Measurements from ENCODE around the gene HEXB.
A peak's percentile ranks its signal among the peaks of the same experiment; 100 is the strongest.

HEXB gene

DNA sequence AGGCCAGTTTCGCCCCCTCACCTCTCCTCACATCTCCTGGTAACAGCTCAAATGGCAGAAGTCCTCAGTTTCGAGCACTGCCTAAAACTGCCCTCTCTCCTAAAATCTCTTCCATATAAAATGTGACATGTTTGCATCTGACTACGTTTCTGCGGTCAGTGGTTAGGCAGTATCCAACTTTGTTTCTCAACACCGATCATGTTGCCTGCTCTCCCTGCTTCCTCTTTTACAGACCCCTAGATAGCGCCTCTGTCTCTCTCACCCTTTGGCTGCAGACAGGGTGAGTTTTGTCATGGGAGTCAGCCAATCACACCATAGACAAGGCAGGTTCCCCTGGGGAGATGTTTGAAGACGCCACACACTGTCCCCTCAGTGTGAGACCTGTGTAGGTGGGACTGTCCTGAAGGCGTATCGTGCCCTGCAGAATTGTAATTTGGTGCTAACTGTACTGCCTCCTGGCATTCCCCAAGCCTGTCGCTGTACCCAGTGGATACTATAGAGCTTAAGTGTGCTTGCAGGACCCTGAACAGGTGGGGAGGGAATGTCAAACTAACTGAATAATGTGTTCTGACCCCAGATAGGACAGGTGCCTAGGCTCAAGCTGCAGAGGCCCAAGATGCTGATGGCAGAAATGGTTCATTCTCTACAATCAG, 1.1 kb downstream of the HEXB start:
- DNase-seq = no peak
- H3K4me1 Mint-ChIP-seq = peaks cover 23% of the 10 kb centered on the region
- H3K9me3 Mint-ChIP-seq = no peaks in the 10 kb centered on the region
- H3K27me3 Mint-ChIP-seq (ENCODE audit: low read depth, poor library complexity) = peaks cover 11% of the 10 kb centered on the region
- H3K36me3 Mint-ChIP-seq (ENCODE audit: low read depth) = no peaks in the 10 kb centered on the region
- H3K4me3 Mint-ChIP-seq = peak overlapping the region; percentile 82
- TF ChIP-seq, protein P1, sequence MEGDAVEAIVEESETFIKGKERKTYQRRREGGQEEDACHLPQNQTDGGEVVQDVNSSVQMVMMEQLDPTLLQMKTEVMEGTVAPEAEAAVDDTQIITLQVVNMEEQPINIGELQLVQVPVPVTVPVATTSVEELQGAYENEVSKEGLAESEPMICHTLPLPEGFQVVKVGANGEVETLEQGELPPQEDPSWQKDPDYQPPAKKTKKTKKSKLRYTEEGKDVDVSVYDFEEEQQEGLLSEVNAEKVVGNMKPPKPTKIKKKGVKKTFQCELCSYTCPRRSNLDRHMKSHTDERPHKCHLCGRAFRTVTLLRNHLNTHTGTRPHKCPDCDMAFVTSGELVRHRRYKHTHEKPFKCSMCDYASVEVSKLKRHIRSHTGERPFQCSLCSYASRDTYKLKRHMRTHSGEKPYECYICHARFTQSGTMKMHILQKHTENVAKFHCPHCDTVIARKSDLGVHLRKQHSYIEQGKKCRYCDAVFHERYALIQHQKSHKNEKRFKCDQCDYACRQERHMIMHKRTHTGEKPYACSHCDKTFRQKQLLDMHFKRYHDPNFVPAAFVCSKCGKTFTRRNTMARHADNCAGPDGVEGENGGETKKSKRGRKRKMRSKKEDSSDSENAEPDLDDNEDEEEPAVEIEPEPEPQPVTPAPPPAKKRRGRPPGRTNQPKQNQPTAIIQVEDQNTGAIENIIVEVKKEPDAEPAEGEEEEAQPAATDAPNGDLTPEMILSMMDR (IDR thresholded peaks at IDR 0.05) = no peak
- no peak overlapping the region for H3K27ac Mint-ChIP-seq

DNA sequence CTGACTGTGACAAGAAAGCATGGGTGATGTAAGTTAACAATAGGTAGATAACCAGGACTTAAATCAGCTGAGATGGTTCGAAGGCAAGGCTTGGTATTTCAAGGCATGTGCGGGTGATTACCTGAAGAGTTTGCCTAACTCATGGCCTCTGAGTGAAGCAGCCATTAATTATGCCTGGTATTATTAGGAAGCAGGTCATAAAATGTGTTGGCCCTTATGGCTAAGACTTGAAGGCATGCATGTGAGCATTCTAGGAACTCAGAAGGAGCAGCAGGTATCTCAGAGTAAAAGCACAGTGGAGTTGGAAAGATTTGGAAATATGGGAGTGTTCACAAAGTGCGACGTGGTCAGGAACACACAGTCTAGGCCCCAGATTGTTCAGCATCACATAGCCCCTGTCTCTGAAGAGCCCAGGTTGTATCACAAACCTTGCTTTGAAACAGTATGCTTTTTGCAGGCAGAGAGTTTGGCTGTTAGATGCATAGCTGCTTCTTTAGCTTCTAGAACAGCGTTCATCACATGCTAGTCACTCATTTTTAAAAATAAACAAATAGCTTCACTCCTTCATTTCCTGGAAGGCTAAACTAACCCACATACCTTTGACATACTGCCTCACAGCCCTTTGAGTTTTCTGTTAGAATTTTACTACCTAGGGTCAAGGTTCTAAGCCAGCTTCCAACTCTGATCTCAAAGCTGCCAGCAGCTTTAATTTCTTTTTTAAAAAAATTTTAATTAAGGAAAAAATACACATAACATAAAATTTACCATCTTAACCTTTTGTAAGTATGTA, 2.1 kb downstream of the HEXB start:
- TF ChIP-seq, protein P1 (IDR thresholded peaks at IDR 0.05) = no peak
- Mint-ChIP-seq H3K27me3 (ENCODE audit: low read depth, poor library complexity) (peaks cover 11% of the 10 kb centered on the region), H3K9me3 (no peaks in the 10 kb centered on the region), H3K36me3 (ENCODE audit: low read depth) (no peaks in the 10 kb centered on the region), H3K27ac (no peak overlapping the region), H3K4me3 (no peak overlapping the region), H3K4me1 (peaks cover 23% of the 10 kb centered on the region)
- DNase-seq = no peak

DNA sequence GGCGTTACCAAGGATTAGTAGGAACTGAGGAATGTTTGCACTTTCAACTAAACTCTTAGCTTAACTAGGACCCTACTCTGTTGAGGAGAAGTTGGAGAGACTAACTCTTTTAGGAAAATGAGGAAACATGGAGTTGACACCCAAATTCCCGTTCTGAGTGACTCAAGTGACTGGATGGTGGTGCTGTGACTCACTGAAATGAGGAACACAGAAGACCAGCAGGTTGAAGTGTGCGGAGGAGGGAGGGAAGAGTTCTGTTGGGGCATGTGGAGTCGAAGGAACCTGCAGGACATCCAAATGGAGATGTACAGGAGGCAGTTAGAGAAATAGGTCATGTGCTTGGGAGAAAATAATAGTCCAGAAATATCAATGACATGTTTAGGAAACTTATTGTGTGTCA, 8.2 kb downstream of the HEXB start:
- Mint-ChIP-seq H3K4me3 (no peak overlapping the region), H3K27me3 (ENCODE audit: low read depth, poor library complexity) (no peaks in the 10 kb centered on the region), H3K4me1 (no peaks in the 10 kb centered on the region), H3K9me3 (no peaks in the 10 kb centered on the region), H3K36me3 (ENCODE audit: low read depth) (peaks cover 17% of the 10 kb centered on the region), H3K27ac (no peak overlapping the region)
- DNase-seq = no peak
- TF ChIP-seq, protein P1 (IDR thresholded peaks at IDR 0.05) = no peak

DNA sequence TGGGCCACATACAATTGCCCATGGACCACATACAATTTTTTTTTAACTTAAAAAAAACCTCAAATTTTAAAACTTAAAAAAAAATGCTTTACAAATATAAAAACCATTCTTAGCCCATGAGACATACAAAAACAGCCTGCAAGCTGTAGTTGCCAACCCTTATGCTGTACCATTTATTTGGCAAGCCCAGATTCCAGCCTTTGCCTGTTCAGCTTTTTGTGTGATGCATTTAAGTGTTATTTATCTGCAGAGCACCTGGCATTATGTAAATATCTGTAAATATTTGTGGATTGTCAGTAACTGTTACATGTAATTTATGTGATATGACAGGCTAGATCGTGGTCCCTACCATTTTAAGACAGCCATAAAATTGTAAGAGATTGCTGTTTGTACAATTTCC, 32.6 kb downstream of the HEXB start:
- no peak overlapping the region for H3K27ac Mint-ChIP-seq

DNA sequence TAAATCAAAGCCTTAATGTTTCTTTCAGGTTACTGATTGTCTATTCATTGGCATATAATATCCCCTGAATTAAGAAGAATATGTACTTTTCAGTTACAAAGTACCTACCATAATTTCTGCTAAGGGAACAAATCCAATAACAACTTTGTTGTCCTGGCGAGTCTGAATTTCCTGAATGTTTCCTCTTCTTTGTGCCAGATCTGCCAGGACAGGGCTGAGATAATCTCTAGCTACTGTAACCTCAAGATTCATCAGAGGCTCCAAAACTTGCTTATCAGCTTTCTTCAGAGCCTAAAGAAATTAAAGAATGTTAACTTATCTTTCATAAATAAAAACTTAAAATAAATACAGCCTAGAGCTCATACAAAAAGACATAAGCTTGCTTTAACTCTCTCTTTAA, 37.2 kb downstream of the HEXB start:
- TF ChIP-seq, protein P1 (IDR thresholded peaks at IDR 0.05) = no peak
- Mint-ChIP-seq H3K4me3 (no peak overlapping the region), H3K9me3 (no peaks in the 10 kb centered on the region), H3K27ac (no peak overlapping the region), H3K36me3 (ENCODE audit: low read depth) (peaks cover 46% of the 10 kb centered on the region), H3K27me3 (ENCODE audit: low read depth, poor library complexity) (no peaks in the 10 kb centered on the region), H3K4me1 (no peaks in the 10 kb centered on the region)
- no peak for DNase-seq

More for the DNA sequence above, 32.6 kb downstream of the HEXB start:
- TF ChIP-seq, protein P1 (IDR thresholded peaks at IDR 0.05) = no peak
- H3K4me1 Mint-ChIP-seq = no peaks in the 10 kb centered on the region
- H3K36me3 Mint-ChIP-seq (ENCODE audit: low read depth) = peaks cover 37% of the 10 kb centered on the region
- DNase-seq = no peak
- H3K4me3 Mint-ChIP-seq = no peak overlapping the region
- H3K9me3 Mint-ChIP-seq = no peaks in the 10 kb centered on the region
- H3K27me3 Mint-ChIP-seq (ENCODE audit: low read depth, poor library complexity) = no peaks in the 10 kb centered on the region
